Endothelial cell of umbilical vein (primary cell): ENCODE data around the gene ITIH3. TPM values are rescaled to one million over a fixed set of nuclear protein-coding genes. Genes with fewer than 3 reads are reported as not detected.

Source experiments
- BruUV-seq: library from RNA; stranded (reverse); fragments of 400-500 nt; replicated peaks from 2 replicates; lab custom pipeline; 2021; lab: Mats Ljungman, UMichigan
- CTCF ChIA-PET: fragments of 300-600, 350-600 bp; sonication (Branson Sonifier 250); formaldehyde crosslinking; loops from one replicate; lab custom pipeline; 2021; ENCODE audit warnings: antibody characterized with exemption, inconsistent platforms; lab: Charles Lee
- POLR2A ChIA-PET: fragments of 300-600, 350-600 bp; sonication (Branson Sonifier 250); formaldehyde crosslinking; loops from one replicate; lab custom pipeline; 2021; ENCODE audit warnings: antibody characterized with exemption, inconsistent platforms; lab: Charles Lee
- DNase-seq: peaks from one replicate; pipeline ENCODE4 v3.0.0-alpha.2; 2011; ENCODE audit warnings: low read depth, low spot score
- FAIRE-seq: peaks from 2 replicates; lab custom pipeline; 2011; peaks lifted over from hg19 to GRCh38; lab: Jason Lieb, UNC
- H2AFZ ChIP-seq: 2 replicates; pipeline ENCODE4 v1.6.0; 2012; ENCODE audit warnings: low read depth, low read length, control low read depth, inconsistent platforms
- H3K27ac ChIP-seq: 2 replicates; pipeline ENCODE4 v1.5.1; 2011; ENCODE audit warnings: low read depth, mild to moderate bottlenecking, control low read depth, low read length, moderate library complexity; ENCODE audit not compliant: insufficient read depth
- H3K27me3 ChIP-seq, 2 experiments: 2 replicates each; pipeline versions ENCODE4 v1.6.0 to v1.6.1; 2011; ENCODE audit warnings: low read length in 2 of 2, mixed read lengths in 1 of 2; ENCODE audit not compliant: control insufficient read depth in 2 of 2, insufficient read depth in 2 of 2
- H3K36me3 ChIP-seq, 2 experiments: 2 replicates in 1 of 2; 3 replicates in 1 of 2; pipeline ENCODE4 v1.5.1; 2011; ENCODE audit warnings: low read length in 2 of 2, mild to moderate bottlenecking in 1 of 2, moderate library complexity in 1 of 2; ENCODE audit not compliant: control insufficient read depth in 2 of 2, insufficient read depth in 2 of 2; ENCODE audit errors: extremely low read depth in 1 of 2
- H3K4me1 ChIP-seq: 3 replicates; pipeline ENCODE4 v1.5.1; 2011; ENCODE audit warnings: mild to moderate bottlenecking, low read length; ENCODE audit not compliant: control insufficient read depth, insufficient read depth; ENCODE audit errors: extremely low read depth
- H3K4me2 ChIP-seq: 2 replicates; pipeline ENCODE4 v1.6.1; 2011; ENCODE audit warnings: low read length, control low read depth, mixed read lengths; ENCODE audit not compliant: insufficient read depth
- H3K4me3 ChIP-seq, 3 experiments: fragments of 200-600 bp in 1 of 3; sonication (generic), shearing (Covaris generic) in 1 of 3; replicated peaks in 1 of 3; 2 replicates each; pipeline ENCODE4 v1.5.1; 2011 to 2016; ENCODE audit warnings: control low read depth in 3 of 3, low read length in 3 of 3, mild to moderate bottlenecking in 2 of 3, inconsistent platforms in 1 of 3, low read depth in 1 of 3, moderate library complexity in 1 of 3; ENCODE audit not compliant: insufficient read depth in 1 of 3
- H3K79me2 ChIP-seq: 2 replicates; pipeline ENCODE4 v1.6.0; 2012; ENCODE audit warnings: low read length, inconsistent platforms; ENCODE audit not compliant: control insufficient read depth, insufficient read depth
- H3K9ac ChIP-seq: replicated peaks from 2 replicates; pipeline ENCODE3; 2011; ENCODE audit warnings: low read length, control low read depth; ENCODE audit not compliant: insufficient read depth; ENCODE audit errors: extremely low read depth
- H3K9me1 ChIP-seq: replicated peaks from 3 replicates; pipeline ENCODE4 v1.6.0; 2011; ENCODE audit warnings: mild to moderate bottlenecking, low read length; ENCODE audit not compliant: control insufficient read depth, insufficient read depth; ENCODE audit errors: extremely low read depth
- H3K9me3 ChIP-seq: replicated peaks from 2 replicates; pipeline ENCODE4 v1.5.1; 2012; ENCODE audit warnings: low read length, inconsistent platforms; ENCODE audit not compliant: control insufficient read depth, insufficient read depth
- H4K20me1 ChIP-seq: replicated peaks from 2 replicates; pipeline ENCODE3; 2011; ENCODE audit warnings: mild to moderate bottlenecking, low read length; ENCODE audit not compliant: control insufficient read depth, insufficient read depth; ENCODE audit errors: extremely low read depth
- FOS ChIP-seq: IDR thresholded peaks from 2 replicates; pipeline ENCODE4 v1.6.1; 2011; ENCODE audit warnings: mild to moderate bottlenecking, low read length, moderate library complexity, borderline replicate concordance; ENCODE audit not compliant: insufficient read depth
- GATA2 ChIP-seq: IDR thresholded peaks from 2 replicates; pipeline ENCODE4 v1.7.0; 2011; ENCODE audit warnings: low read depth, mild to moderate bottlenecking, moderate library complexity, mixed read lengths, low read length; ENCODE audit not compliant: insufficient read length, insufficient read depth
- JUN ChIP-seq: IDR thresholded peaks from 2 replicates; pipeline ENCODE4 v1.6.1; 2011; ENCODE audit warnings: borderline replicate concordance, low read depth; ENCODE audit not compliant: insufficient read length, insufficient read depth
- MAX ChIP-seq: IDR thresholded peaks from 2 replicates; pipeline ENCODE4 v1.6.1; 2011; ENCODE audit not compliant: insufficient read depth, insufficient read length
- MYC ChIP-seq: IDR thresholded peaks from one replicate; pipeline ENCODE4 v1.6.1; 2011; ENCODE audit warnings: mild to moderate bottlenecking, low read depth, low read length
- POLR2AphosphoS5 ChIP-seq: IDR thresholded peaks from 2 replicates; pipeline ENCODE4 v1.6.1; 2012; ENCODE audit warnings: low read depth, mild to moderate bottlenecking, control low read depth, low read length, moderate library complexity; ENCODE audit not compliant: insufficient read depth
- dilution Hi-C: fragments of 300-500 bp; cut with MboI; formaldehyde crosslinking; loops from one replicate; pipeline ENCODE4 v1.15.0; 2019; ENCODE audit warnings: low sequenced_read_pairs; ENCODE audit not compliant: extremely low pct_ligation_motif_present
- intact Hi-C: fragments of 100-400 bp; cut with micrococcal nuclease; formaldehyde crosslinking; loops from one replicate; pipeline ENCODE4 v1.10.0; 2022
- polyA plus RNA-seq, 4 experiments: library from polyadenylated mRNA; depleted of rRNA in 3 of 4; stranded (reverse) in 3 of 4; unstranded in 1 of 4; fragments of >200 nt; gene quantifications; 2 replicates each; pipeline versions ENCODE4 v1.2.1 to v1.2.3, GENCODE V29; 2011 to 2012; ENCODE audit warnings: missing spikeins in 1 of 4
- total RNA-seq: library from RNA; stranded (reverse); gene quantifications from 2 replicates; pipeline ENCODE4 v1.2.3, GENCODE V29; 2021
- TF ChIP-seq, protein P1 (sequence below), 2 donors: IDR thresholded peaks; 1 replicate in 1 of 2; 2 replicates in 1 of 2; pipeline ENCODE4 v1.5.1; 2011; ENCODE audit warnings: low read length in 2 of 2, mild to moderate bottlenecking in 2 of 2, moderate library complexity in 2 of 2, control low read depth in 1 of 2, inconsistent platforms in 1 of 2, low read depth in 1 of 2; ENCODE audit not compliant: insufficient read depth in 1 of 2; ENCODE audit errors: extremely low read depth in 1 of 2

Gene ITIH3
- total and polyA plus RNA-seq, 2 donors (not counting 3 experiments of a cell fraction or from before 2014, with no cell fraction given) = not detected

- Histone ChIP-seq H3K27me3 (no peaks in the 10 kb centered on the region), H3K4me3 (no peak overlapping the region), H3K36me3 (peaks cover 0 to 3% of the 10 kb centered on the region in 2 experiments), H4K20me1 (no peaks in the 10 kb centered on the region), H3K4me2 (no peak overlapping the region), H3K9me1 (no peaks in the 10 kb centered on the region), H3K79me2 (no peaks in the 10 kb centered on the region), H3K4me1 (no peaks in the 10 kb centered on the region), H2AFZ (no peak overlapping the region), H3K27ac (no peak overlapping the region), H3K9me3 (no peaks in the 10 kb centered on the region), H3K9ac (no peak overlapping the region)
- TF ChIP-seq JUN (no peak), MYC (no peak), FOS (no peak), MAX (no peak), POLR2AphosphoS5 (no peak), GATA2 (no peak)
- TF ChIP-seq, protein P1, sequence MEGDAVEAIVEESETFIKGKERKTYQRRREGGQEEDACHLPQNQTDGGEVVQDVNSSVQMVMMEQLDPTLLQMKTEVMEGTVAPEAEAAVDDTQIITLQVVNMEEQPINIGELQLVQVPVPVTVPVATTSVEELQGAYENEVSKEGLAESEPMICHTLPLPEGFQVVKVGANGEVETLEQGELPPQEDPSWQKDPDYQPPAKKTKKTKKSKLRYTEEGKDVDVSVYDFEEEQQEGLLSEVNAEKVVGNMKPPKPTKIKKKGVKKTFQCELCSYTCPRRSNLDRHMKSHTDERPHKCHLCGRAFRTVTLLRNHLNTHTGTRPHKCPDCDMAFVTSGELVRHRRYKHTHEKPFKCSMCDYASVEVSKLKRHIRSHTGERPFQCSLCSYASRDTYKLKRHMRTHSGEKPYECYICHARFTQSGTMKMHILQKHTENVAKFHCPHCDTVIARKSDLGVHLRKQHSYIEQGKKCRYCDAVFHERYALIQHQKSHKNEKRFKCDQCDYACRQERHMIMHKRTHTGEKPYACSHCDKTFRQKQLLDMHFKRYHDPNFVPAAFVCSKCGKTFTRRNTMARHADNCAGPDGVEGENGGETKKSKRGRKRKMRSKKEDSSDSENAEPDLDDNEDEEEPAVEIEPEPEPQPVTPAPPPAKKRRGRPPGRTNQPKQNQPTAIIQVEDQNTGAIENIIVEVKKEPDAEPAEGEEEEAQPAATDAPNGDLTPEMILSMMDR (IDR thresholded peaks at IDR 0.05; ENCODE audit: extremely low read depth in 1 of 2, insufficient read depth in 1 of 2, low read depth in 1 of 2, low read length in 2 of 2) = no peak
- intact Hi-C loops = no loop called here
- no peak for DNase-seq
- ChIA-PET CTCF (interaction anchor here (0.8 to 0.9 kb wide), 2 partner anchors 78 to 216 kb away, joined by 3 to 4 read pairs; no protein-coding TSS in a partner anchor), POLR2A (no interaction called here)
- dilution Hi-C loops = no loop called here
- no peak for FAIRE-seq
- no TSS peak for BruUV-seq
These were observed 62.1 kb downstream of the ITIH3 start for GRCh38 chr3:52856666-52857065.
